ENCODE results near the gene TRIOBP. TPM values are rescaled to one million over a fixed set of nuclear protein-coding genes. Genes with fewer than 3 reads are reported as not detected.

The TRIOBP gene
- total and polyA plus RNA-seq, 2 of the 13 experiments (the other 11 are each of a cell fraction or from before 2014, with no cell fraction given): 6.1 to 15.4 TPM

DNA sequence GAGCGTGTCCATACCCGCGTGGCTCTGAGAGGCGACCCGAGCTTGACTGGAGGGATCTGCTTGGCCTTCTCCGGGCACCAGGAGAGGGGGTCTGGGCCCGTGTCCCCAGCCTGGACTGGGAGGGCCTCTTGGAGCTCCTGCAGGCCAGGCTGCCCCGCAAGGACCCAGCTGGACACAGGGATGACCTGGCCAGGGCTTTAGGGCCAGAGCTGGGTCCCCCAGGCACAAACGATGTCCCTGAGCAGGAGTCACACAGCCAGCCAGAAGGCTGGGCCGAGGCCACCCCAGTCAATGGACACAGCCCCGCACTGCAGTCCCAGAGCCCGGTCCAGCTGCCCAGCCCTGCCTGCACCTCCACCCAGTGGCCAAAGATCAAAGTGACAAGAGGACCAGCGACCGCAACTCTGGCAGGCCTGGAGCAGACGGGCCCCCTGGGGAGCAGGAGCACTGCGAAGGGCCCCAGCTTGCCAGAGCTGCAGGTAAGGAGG is 38.2 kb downstream of the TRIOBP start (continued):
- TF ChIP-seq, protein P1, sequence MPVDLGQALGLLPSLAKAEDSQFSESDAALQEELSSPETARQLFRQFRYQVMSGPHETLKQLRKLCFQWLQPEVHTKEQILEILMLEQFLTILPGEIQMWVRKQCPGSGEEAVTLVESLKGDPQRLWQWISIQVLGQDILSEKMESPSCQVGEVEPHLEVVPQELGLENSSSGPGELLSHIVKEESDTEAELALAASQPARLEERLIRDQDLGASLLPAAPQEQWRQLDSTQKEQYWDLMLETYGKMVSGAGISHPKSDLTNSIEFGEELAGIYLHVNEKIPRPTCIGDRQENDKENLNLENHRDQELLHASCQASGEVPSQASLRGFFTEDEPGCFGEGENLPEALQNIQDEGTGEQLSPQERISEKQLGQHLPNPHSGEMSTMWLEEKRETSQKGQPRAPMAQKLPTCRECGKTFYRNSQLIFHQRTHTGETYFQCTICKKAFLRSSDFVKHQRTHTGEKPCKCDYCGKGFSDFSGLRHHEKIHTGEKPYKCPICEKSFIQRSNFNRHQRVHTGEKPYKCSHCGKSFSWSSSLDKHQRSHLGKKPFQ (CRISPR knock-in tag; IDR thresholded peaks at IDR 0.05; ENCODE audit: insufficient replicate concordance): no peak
- TF ChIP-seq, protein P2, sequence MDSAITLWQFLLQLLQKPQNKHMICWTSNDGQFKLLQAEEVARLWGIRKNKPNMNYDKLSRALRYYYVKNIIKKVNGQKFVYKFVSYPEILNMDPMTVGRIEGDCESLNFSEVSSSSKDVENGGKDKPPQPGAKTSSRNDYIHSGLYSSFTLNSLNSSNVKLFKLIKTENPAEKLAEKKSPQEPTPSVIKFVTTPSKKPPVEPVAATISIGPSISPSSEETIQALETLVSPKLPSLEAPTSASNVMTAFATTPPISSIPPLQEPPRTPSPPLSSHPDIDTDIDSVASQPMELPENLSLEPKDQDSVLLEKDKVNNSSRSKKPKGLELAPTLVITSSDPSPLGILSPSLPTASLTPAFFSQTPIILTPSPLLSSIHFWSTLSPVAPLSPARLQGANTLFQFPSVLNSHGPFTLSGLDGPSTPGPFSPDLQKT (CRISPR knock-in tag; IDR thresholded peaks at IDR 0.05; ENCODE audit: borderline replicate concordance): no peak
- TF ChIP-seq SNAI1 (CRISPR knock-in tag; IDR thresholded peaks at IDR 0.05; ENCODE audit: borderline replicate concordance) (no peak), ZNF780A (CRISPR knock-in tag; IDR thresholded peaks at IDR 0.05) (no peak), ZNF772 (CRISPR knock-in tag; IDR thresholded peaks at IDR 0.05) (peak; percentile 48; the same call in 1 of the 2 replicates), ATF1 (CRISPR knock-in tag; IDR thresholded peaks at IDR 0.05) (no peak), AKAP8 (CRISPR knock-in tag; IDR thresholded peaks at IDR 0.05) (no peak), TCF7L2 (IDR thresholded peaks at IDR 0.05; ENCODE audit: low read depth, low read length) (no peak), ZNF672 (CRISPR knock-in tag; IDR thresholded peaks at IDR 0.05) (no peak), RFXAP (CRISPR knock-in tag; IDR thresholded peaks at IDR 0.05; ENCODE audit: borderline replicate concordance) (peak; percentile 47; the same call in 1 of the 2 replicates), KDM1A (CRISPR knock-in tag; IDR thresholded peaks at IDR 0.05) (no peak)
- TF ChIP-seq, protein P3, sequence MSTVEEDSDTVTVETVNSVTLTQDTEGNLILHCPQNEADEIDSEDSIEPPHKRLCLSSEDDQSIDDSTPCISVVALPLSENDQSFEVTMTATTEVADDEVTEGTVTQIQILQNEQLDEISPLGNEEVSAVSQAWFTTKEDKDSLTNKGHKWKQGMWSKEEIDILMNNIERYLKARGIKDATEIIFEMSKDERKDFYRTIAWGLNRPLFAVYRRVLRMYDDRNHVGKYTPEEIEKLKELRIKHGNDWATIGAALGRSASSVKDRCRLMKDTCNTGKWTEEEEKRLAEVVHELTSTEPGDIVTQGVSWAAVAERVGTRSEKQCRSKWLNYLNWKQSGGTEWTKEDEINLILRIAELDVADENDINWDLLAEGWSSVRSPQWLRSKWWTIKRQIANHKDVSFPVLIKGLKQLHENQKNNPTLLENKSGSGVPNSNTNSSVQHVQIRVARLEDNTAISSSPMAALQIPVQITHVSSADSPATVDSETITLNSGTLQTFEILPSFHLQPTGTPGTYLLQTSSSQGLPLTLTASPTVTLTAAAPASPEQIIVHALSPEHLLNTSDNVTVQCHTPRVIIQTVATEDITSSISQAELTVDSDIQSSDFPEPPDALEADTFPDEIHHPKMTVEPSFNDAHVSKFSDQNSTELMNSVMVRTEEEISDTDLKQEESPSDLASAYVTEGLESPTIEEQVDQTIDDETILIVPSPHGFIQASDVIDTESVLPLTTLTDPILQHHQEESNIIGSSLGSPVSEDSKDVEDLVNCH (CRISPR knock-in tag; IDR thresholded peaks at IDR 0.05): no peak
- TF ChIP-seq, protein P4, sequence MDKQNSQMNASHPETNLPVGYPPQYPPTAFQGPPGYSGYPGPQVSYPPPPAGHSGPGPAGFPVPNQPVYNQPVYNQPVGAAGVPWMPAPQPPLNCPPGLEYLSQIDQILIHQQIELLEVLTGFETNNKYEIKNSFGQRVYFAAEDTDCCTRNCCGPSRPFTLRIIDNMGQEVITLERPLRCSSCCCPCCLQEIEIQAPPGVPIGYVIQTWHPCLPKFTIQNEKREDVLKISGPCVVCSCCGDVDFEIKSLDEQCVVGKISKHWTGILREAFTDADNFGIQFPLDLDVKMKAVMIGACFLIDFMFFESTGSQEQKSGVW (CRISPR knock-in tag; IDR thresholded peaks at IDR 0.05; ENCODE audit: borderline replicate concordance): no peak
- TF ChIP-seq, protein P5, sequence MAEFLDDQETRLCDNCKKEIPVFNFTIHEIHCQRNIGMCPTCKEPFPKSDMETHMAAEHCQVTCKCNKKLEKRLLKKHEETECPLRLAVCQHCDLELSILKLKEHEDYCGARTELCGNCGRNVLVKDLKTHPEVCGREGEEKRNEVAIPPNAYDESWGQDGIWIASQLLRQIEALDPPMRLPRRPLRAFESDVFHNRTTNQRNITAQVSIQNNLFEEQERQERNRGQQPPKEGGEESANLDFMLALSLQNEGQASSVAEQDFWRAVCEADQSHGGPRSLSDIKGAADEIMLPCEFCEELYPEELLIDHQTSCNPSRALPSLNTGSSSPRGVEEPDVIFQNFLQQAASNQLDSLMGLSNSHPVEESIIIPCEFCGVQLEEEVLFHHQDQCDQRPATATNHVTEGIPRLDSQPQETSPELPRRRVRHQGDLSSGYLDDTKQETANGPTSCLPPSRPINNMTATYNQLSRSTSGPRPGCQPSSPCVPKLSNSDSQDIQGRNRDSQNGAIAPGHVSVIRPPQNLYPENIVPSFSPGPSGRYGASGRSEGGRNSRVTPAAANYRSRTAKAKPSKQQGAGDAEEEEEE (CRISPR knock-in tag; IDR thresholded peaks at IDR 0.05; ENCODE audit: borderline replicate concordance): no peak
- TF ChIP-seq, protein P6, sequence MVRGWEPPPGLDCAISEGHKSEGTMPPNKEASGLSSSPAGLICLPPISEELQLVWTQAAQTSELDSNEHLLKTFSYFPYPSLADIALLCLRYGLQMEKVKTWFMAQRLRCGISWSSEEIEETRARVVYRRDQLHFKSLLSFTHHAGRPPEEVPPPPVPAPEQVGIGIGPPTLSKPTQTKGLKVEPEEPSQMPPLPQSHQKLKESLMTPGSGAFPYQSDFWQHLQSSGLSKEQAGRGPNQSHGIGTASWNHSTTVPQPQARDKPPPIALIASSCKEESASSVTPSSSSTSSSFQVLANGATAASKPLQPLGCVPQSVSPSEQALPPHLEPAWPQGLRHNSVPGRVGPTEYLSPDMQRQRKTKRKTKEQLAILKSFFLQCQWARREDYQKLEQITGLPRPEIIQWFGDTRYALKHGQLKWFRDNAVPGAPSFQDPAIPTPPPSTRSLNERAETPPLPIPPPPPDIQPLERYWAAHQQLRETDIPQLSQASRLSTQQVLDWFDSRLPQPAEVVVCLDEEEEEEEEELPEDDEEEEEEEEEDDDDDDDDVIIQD (CRISPR knock-in tag; IDR thresholded peaks at IDR 0.05; ENCODE audit: low read depth): no peak
- TF ChIP-seq, protein P7, sequence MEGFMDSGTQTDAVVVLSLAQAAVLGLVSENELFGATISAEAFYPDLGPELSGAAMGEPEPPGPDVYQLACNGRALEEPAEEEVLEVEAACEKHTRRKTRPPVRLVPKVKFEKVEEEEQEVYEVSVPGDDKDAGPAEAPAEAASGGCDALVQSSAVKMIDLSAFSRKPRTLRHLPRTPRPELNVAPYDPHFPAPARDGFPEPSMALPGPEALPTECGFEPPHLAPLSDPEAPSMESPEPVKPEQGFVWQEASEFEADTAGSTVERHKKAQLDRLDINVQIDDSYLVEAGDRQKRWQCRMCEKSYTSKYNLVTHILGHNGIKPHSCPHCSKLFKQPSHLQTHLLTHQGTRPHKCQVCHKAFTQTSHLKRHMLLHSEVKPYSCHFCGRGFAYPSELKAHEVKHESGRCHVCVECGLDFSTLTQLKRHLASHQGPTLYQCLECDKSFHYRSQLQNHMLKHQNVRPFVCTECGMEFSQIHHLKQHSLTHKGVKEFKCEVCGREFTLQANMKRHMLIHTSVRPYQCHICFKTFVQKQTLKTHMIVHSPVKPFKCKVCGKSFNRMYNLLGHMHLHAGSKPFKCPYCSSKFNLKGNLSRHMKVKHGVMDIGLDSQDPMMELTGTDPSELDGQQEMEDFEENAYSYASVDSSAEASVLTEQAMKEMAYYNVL (CRISPR knock-in tag; IDR thresholded peaks at IDR 0.05; ENCODE audit: borderline replicate concordance): no peak
- TF ChIP-seq, protein P8, sequence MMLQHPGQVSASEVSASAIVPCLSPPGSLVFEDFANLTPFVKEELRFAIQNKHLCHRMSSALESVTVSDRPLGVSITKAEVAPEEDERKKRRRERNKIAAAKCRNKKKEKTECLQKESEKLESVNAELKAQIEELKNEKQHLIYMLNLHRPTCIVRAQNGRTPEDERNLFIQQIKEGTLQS (CRISPR knock-in tag; IDR thresholded peaks at IDR 0.05): no peak
